CD4-positive, CD25-positive, alpha-beta regulatory T cell (primary cell): Measurements from ENCODE around the gene KRTAP5-1. TPM values are rescaled to one million over a fixed set of nuclear protein-coding genes. Genes with fewer than 3 reads are reported as not detected.

Experiments used
- ATAC-seq, 2 donors: fragments of 150-1000 bp; cut with Tn5 transposase; one replicate each; pipeline ENCODE4 v1.10.0; 2021; ENCODE audit warnings: low read depth in 2 of 2, moderate number of reproducible peaks in 2 of 2, moderate library complexity in 1 of 2
- DNase-seq, 3 donors: peaks; one replicate each; pipeline versions ENCODE4 v3.0.0 to v3.0.0-alpha.2; 2012 to 2022; ENCODE audit warnings: mixed read lengths in 1 of 3
- H3K27ac ChIP-seq: one replicate; pipeline ENCODE4 v1.7.0; 2013; ENCODE audit warnings: mild to moderate bottlenecking, low read length; ENCODE audit not compliant: insufficient read depth, poor library complexity, severe bottlenecking
- H3K27me3 ChIP-seq: one replicate; pipeline ENCODE4 v1.7.0; 2013; ENCODE audit warnings: low read length; ENCODE audit not compliant: control insufficient read depth, insufficient read depth
- H3K36me3 ChIP-seq: one replicate; pipeline ENCODE4 v1.7.0; 2013; ENCODE audit warnings: mild to moderate bottlenecking, low read length, moderate library complexity; ENCODE audit not compliant: control insufficient read depth, insufficient read depth
- H3K4me1 ChIP-seq: 2 replicates; pipeline ENCODE4 v1.7.0; 2013; ENCODE audit warnings: mild to moderate bottlenecking, low read length; ENCODE audit not compliant: insufficient read depth, control insufficient read depth, poor library complexity, severe bottlenecking
- H3K4me3 ChIP-seq: one replicate; pipeline ENCODE4 v1.7.0; 2013; ENCODE audit warnings: low read depth, mild to moderate bottlenecking, low read length, moderate library complexity
- H3K9me3 ChIP-seq, 2 experiments: 1 replicate in 1 of 2; 2 replicates in 1 of 2; pipeline ENCODE4 v1.7.0; 2013; ENCODE audit warnings: low read length in 2 of 2, mild to moderate bottlenecking in 1 of 2, moderate library complexity in 1 of 2; ENCODE audit not compliant: control insufficient read depth in 2 of 2
- H3K27ac Mint-ChIP-seq, 3 donors: one replicate each; pipeline ENCODE4 v1.8.0; 2020 to 2022; ENCODE audit warnings: mild to moderate bottlenecking in 3 of 3, mixed read lengths in 3 of 3, moderate library complexity in 2 of 3
- H3K27me3 Mint-ChIP-seq: one replicate; pipeline ENCODE4 v1.8.0; 2022; ENCODE audit warnings: mild to moderate bottlenecking, mixed read lengths
- H3K36me3 Mint-ChIP-seq: one replicate; pipeline ENCODE4 v1.8.0; 2020; ENCODE audit warnings: mixed read lengths
- H3K4me1 Mint-ChIP-seq, 4 donors: one replicate each; pipeline ENCODE4 v1.8.0; 2020 to 2022; ENCODE audit warnings: mixed read lengths in 4 of 4, mild to moderate bottlenecking in 1 of 4
- H3K4me3 Mint-ChIP-seq, 4 donors: one replicate each; pipeline ENCODE4 v1.8.0; 2020 to 2022; ENCODE audit warnings: mild to moderate bottlenecking in 4 of 4, mixed read lengths in 4 of 4, moderate library complexity in 3 of 4
- H3K9me3 Mint-ChIP-seq, 7 donors: one replicate each; pipeline ENCODE4 v1.8.0; 2020 to 2022; ENCODE audit warnings: mixed read lengths in 7 of 7, mild to moderate bottlenecking in 3 of 7, moderate library complexity in 2 of 7
- polyA plus RNA-seq, 4 donors: library from polyadenylated mRNA; unstranded; fragments of 300-500 nt; fragmentation: Illumina TruSeq; gene quantifications; one replicate each; pipeline ENCODE4 v1.2.3, GENCODE V29; 2021
- total RNA-seq: library from RNA; stranded (reverse); gene quantifications from one replicate; pipeline ENCODE4 v1.2.3, GENCODE V29; 2022

The KRTAP5-1 gene
- total and polyA plus RNA-seq, 5 donors from 2014 or later: not detected

DNA sequence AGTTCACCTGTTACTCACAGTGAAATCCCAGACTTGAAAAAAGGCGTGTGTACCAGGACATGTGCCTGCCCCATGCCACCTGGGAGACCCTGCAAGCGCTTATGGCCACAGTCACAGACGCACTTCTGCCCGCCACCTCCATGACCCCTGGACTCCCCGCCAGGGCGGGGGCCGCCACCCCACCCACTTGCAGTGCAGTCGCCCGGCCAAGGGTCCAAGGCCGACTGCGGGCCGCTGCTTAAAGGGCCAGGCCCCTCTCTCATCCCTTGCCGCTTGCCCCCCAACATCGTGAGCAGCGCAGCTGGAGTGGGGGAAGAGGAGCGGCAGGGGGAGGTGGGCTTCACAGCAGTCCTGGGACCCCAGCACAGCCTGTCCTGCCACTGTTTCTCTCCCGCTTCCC, 23.8 kb downstream of the KRTAP5-1 start:
- ATAC-seq: no peak

DNA sequence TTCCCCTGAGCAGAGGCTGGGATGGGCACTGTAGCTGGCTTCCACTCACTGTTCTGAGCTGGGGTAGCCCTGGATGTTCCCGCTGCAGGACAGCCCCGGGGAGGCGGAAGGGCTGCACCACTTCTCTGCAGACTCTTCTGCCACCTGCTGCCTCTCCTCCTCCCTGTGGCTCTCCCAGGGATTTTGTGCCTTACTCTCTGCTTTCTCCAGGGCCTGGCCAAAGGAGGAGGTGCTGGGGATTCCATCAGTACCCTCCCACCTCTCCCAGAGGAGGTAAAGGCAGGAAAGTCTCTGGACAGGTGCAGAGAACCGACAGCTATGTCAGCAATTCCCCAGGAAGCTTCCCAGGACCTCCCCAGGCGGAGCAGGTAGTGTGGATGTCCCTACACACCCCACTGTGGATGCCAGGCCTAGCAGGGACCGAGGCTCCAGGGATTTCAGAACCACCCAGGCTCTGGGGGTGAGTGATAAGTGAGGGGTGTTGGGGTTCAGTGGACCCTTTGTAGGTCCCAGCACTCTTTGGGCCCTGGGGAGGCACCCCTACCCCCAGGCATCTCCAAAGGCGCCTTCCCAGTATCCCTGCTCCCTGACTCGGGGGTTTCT, 24.3 kb downstream of the KRTAP5-1 start:
- Histone ChIP-seq H3K4me3 (no peak overlapping the region), H3K36me3 (no peaks in the 10 kb centered on the region), H3K9me3 (no peaks in the 10 kb centered on the region), H3K27me3 (no peaks in the 10 kb centered on the region), H3K4me1 (no peaks in the 10 kb centered on the region), H3K27ac (no peak overlapping the region)
- DNase-seq (no peak), ATAC-seq (no peak)
- H3K36me3 Mint-ChIP-seq: peaks cover 4% of the 10 kb centered on the region
- H3K4me3 Mint-ChIP-seq: no peak overlapping the region
- no peaks in the 10 kb centered on the region for H3K9me3 Mint-ChIP-seq
- H3K27me3 Mint-ChIP-seq: no peaks in the 10 kb centered on the region
- H3K4me1 Mint-ChIP-seq: no peaks in the 10 kb centered on the region
- no peak overlapping the region for H3K27ac Mint-ChIP-seq

More for the DNA sequence above, 23.8 kb downstream of the KRTAP5-1 start:
- H3K36me3 Mint-ChIP-seq: peaks cover 4% of the 10 kb centered on the region
- no peak overlapping the region for H3K4me3 Mint-ChIP-seq
- H3K27ac Mint-ChIP-seq: no peak overlapping the region
- no peaks in the 10 kb centered on the region for H3K4me1 Mint-ChIP-seq
- no peaks in the 10 kb centered on the region for H3K27me3 Mint-ChIP-seq
- H3K9me3 Mint-ChIP-seq: no peaks in the 10 kb centered on the region
- Histone ChIP-seq H3K4me1 (no peaks in the 10 kb centered on the region), H3K27ac (no peak overlapping the region), H3K4me3 (no peak overlapping the region), H3K36me3 (no peaks in the 10 kb centered on the region), H3K27me3 (no peaks in the 10 kb centered on the region), H3K9me3 (no peaks in the 10 kb centered on the region)
- no peak for DNase-seq

DNA sequence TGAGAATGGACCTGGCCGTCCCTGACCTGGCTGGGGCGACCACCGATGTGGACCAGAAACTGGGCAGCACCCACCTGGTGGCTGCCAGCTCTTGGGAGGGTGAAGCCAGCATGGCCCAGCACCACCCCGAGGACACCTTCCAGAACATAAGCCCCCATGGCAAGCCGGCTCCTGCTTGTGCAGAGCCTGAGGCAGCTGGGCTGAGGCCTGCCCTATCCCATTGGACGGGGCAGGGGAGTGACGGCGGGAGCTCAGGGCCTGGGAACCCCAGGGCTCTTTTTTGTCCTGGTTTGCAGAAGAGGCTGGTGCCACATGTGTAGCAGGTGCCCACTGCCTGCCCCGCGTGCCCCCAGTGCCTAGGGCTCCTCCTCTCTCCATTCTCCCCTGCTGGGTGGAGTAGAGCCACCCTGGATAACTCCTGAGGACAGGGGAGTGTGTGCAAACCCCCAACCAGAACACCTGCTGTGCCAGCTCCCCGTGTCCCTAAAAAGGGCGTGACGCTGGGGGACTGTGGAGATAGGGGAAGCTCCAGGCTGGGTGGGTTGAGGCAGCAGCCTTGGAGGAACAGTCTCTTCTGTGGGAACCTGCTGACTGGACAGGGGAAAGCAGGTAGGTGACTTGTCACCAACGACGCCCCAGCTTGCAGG, 25.0 kb downstream of the KRTAP5-1 start:
- H3K4me3 Mint-ChIP-seq: no peak overlapping the region
- Histone ChIP-seq H3K9me3 (no peaks in the 10 kb centered on the region), H3K36me3 (no peaks in the 10 kb centered on the region), H3K4me1 (no peaks in the 10 kb centered on the region), H3K4me3 (no peak overlapping the region), H3K27me3 (no peaks in the 10 kb centered on the region), H3K27ac (no peak overlapping the region)
- DNase-seq (no peak), ATAC-seq (no peak)
- no peaks in the 10 kb centered on the region for H3K9me3 Mint-ChIP-seq
- H3K36me3 Mint-ChIP-seq: peaks cover 4% of the 10 kb centered on the region
- no peaks in the 10 kb centered on the region for H3K4me1 Mint-ChIP-seq
- no peaks in the 10 kb centered on the region for H3K27me3 Mint-ChIP-seq
- H3K27ac Mint-ChIP-seq: no peak overlapping the region

DNA sequence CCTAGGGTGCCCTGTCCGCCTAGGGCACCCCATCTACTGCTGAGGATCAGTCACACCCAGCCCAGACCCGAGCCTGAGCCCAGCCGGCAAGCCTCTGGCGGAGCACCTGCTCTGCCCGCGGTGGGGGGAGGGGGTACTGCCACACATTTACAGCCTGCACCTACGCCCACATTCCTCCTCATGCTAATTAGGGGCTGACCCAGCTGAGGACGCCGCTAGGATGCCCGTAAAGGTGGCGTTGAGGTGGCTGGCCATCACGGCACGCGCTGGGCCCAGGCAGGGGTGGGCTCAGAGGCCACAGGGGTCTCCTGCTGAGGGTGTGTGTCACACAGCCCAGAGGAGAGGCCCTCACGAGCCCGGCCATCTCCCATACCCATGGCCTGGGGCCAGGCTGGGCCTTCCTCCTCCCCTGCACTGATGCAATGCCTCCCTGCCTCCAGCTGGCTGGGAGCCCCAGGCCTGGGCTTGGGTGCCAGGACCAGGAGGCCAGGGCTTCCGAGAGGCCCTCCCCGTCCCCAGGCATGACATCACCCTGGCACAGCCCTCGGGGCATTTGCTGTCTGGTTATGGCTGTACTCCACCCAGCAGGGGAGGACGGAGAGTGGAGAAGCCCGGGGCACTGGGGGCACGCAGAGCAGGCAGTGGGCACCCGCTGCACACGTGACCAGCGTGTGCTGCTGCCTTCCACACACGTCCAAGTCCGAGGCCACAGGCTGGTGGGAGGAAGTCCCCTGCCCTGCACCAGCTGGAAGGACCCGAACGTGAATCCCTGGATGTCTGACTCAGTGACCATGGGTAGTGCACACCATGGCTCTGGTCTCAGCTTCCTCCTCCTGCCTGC, 25.8 kb downstream of the KRTAP5-1 start:
- Mint-ChIP-seq H3K36me3 (peaks cover 4% of the 10 kb centered on the region), H3K27me3 (no peaks in the 10 kb centered on the region), H3K4me3 (no peak overlapping the region), H3K9me3 (no peaks in the 10 kb centered on the region), H3K4me1 (no peaks in the 10 kb centered on the region), H3K27ac (no peak overlapping the region)
- Histone ChIP-seq H3K4me1 (no peaks in the 10 kb centered on the region), H3K4me3 (no peak overlapping the region), H3K27ac (no peak overlapping the region), H3K9me3 (no peaks in the 10 kb centered on the region), H3K36me3 (no peaks in the 10 kb centered on the region), H3K27me3 (no peaks in the 10 kb centered on the region)
- DNase-seq (no peak), ATAC-seq (peak in 1 of 2 donors; percentile 23)

DNA sequence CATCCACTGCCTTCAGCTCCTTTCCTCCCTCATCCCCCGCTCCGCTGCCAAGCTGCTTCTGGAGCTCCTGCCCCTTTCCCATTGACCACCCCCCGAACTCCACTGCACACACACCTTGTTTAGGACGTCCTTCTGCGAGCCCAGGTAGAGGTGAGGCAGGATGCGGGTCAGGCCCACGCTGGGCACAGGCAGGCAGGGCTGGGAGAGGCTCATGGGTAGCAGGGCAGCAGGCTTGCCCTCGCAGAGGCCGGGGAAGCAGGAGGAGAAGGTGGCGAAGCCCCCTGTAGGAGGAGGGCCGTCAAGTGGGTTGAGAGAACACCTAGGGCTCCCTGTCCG, 26.3 kb downstream of the KRTAP5-1 start:
- Mint-ChIP-seq H3K4me3 (peak overlapping the region in 1 of 4 donors; percentile 47), H3K27me3 (peaks cover 3% of the 10 kb centered on the region), H3K36me3 (peaks cover 4% of the 10 kb centered on the region), H3K27ac (no peak overlapping the region), H3K9me3 (no peaks in the 10 kb centered on the region), H3K4me1 (no peaks in the 10 kb centered on the region)
- Histone ChIP-seq H3K9me3 (no peaks in the 10 kb centered on the region), H3K27me3 (no peaks in the 10 kb centered on the region), H3K27ac (no peak overlapping the region), H3K4me1 (no peaks in the 10 kb centered on the region), H3K4me3 (no peak overlapping the region), H3K36me3 (no peaks in the 10 kb centered on the region)
- ATAC-seq (no peak), DNase-seq (no peak)

DNA sequence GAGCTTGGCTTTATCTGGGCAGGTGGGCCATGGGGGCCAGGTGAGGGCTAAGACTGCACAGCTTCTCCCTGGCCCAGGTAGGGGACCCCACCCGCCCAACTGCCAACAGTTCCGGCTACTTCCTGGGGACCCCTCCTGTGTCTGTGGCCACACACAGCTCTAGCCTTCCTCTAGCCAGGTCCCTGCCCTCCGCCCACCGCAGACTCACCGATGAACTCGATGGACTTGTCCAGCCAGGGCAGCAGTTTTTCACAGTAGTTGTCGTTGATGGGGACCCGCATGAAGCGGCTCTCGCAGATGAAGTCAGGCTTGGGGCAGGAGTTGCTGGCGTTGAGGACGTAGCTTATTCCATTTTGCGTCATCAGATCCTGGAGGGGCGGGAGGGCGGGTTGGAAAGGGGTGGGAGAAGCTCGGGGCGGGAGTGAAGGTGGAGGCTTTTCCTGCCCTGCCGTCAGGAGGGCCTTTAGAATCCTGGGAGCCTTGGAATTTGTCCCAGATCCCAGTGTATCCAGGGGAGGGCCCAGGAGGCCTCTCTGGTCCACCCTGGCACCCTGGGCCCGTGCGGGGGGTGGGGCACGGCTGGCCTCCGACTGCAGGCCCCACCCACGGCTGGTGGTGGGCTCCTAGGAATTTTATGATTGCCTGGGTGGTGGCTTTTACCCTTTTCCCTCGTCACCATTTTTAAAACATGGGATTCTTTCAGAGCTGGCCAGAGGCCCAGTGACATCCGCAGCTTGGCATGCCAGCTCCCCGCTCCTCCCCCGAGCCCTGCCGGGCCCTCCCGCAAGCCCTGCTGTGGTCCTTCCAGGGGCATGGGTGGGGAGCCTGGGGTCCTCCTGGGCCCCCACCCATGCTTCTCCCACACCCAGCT, 26.9 kb downstream of the KRTAP5-1 start:
- peaks cover 0 to 2% (median 0%) of the 10 kb centered on the region in 7 donors for H3K9me3 Mint-ChIP-seq
- no peak overlapping the region for H3K27ac ChIP-seq
- ATAC-seq (no peak), DNase-seq (no peak)
- no peaks in the 10 kb centered on the region for H3K36me3 ChIP-seq
- no peak overlapping the region for H3K4me3 ChIP-seq
- H3K9me3 ChIP-seq: no peaks in the 10 kb centered on the region
- no peaks in the 10 kb centered on the region for H3K4me1 Mint-ChIP-seq
- H3K4me3 Mint-ChIP-seq: no peak overlapping the region
- peaks cover 9% of the 10 kb centered on the region for H3K27me3 Mint-ChIP-seq
- H3K27me3 ChIP-seq: no peaks in the 10 kb centered on the region
- H3K36me3 Mint-ChIP-seq: peaks cover 4% of the 10 kb centered on the region
- H3K4me1 ChIP-seq: no peaks in the 10 kb centered on the region
- H3K27ac Mint-ChIP-seq: peak overlapping the region in 1 of 3 donors; percentile 62

DNA sequence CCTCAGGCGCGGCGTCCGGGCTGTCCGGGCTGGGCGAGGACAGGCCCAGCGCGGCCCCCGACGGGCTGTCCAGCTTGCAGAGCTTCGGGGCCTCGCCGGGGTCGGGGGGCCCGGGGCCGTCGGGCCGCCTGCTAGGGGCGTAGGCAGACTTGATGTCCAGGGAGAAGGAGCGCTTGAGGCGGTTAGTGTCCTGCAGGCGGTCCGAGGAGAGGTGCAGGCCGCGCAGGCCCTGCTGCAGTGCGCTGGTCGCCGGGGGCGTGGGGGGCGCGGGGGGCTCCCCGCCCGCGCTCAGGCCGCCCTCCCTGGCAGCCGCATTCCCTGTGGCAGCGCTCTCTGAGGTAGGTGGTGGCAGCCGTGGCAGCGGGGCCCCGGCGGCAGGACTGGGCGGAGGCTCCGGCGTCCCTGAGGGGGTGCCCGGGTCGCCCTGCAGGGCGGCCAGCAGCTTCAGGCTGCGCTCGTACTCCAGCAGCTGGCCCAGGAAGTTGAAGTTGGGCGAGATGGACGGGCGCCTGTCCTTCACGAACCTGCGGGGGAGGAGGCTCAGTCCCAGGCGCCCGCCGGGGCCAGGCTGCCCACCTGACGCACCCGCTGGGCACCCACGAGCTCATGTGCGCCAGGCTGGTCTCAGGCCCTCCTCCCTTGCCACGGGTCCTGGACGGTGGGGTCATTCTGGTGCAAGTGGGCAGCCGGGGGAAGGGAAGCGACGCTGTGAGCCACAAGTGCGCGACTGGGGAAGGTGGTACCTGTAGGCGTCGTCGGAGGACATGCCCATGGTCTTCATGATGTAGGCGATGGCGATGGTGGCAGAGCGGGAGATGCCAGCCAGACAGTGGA, 27.8 kb downstream of the KRTAP5-1 start:
- Mint-ChIP-seq H3K27ac (peak overlapping the region in 1 of 3 donors; percentile 62), H3K27me3 (peaks cover 9% of the 10 kb centered on the region), H3K4me1 (no peaks in the 10 kb centered on the region), H3K36me3 (no peaks in the 10 kb centered on the region), H3K9me3 (peaks cover 0 to 2% (median 0%) of the 10 kb centered on the region in 7 donors), H3K4me3 (no peak overlapping the region)
- DNase-seq: no peak
- Histone ChIP-seq H3K27me3 (no peaks in the 10 kb centered on the region), H3K4me1 (no peaks in the 10 kb centered on the region), H3K4me3 (no peak overlapping the region), H3K27ac (no peak overlapping the region), H3K9me3 (no peaks in the 10 kb centered on the region), H3K36me3 (no peaks in the 10 kb centered on the region)
- ATAC-seq: no peak
